ENCODE measurements around the gene NFYA. TPM values are rescaled to one million over a fixed set of nuclear protein-coding genes. Genes with fewer than 3 reads are reported as not detected.

NFYA gene
- total and polyA plus RNA-seq, 2 experiments from 2014 or later: 18.7 to 25.2 TPM

DNA sequence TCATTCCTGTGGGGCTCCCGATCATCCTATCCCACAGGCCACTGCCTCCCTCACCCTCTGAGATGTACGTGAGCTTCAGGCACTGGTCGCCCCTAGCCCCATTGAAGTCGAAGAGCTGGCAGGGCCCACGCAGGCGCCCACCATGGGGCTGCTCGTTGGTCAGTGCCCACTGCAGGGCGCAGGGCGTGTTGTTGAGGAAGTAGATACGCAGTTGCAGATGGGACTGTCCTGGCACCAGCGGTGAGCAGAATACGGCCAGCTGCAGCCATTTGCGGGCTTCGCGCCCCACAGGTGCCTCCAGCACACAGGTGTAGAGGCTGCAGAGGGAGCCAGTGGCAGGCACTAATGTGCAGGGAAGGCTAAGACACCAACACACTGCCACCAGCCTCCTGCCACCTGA lies 39.9 kb upstream of the NFYA start:
- no peak for DNase-seq (ENCODE audit: low spot score)
- Histone ChIP-seq H3K4me3 (no peak overlapping the region), H3K36me3 (replicated peaks; ENCODE audit: insufficient read depth, low read depth) (no peaks in the 10 kb centered on the region), H4K20me1 (ENCODE audit: insufficient read depth, poor library complexity, severe bottlenecking) (no peaks in the 10 kb centered on the region), H2AFZ (no peak overlapping the region), H3K9me3 (ENCODE audit: low read depth) (no peaks in the 10 kb centered on the region), H3K79me2 (peaks cover 32% of the 10 kb centered on the region), H3K27ac (no peak overlapping the region), H3K4me2 (no peak overlapping the region), H3K4me1 (ENCODE audit: insufficient read depth) (peaks cover 28% of the 10 kb centered on the region), H3K27me3 (no peaks in the 10 kb centered on the region), H3K9me2 (replicated peaks; ENCODE audit: insufficient read depth) (no peaks in the 10 kb centered on the region)
- WGBS (ENCODE audit: low lambda C conversion rate, missing lambda C conversion rate): 94% methylated on average over 15 of the region's 15 CpGs
- TF ChIP-seq EZH2phosphoT487 (IDR thresholded peaks at IDR 0.05; ENCODE audit: low read depth, severe bottlenecking, unreplicated experiment) (no peak), EZH2 (IDR thresholded peaks at IDR 0.05; ENCODE audit: borderline replicate concordance) (no peak)
- TF ChIP-seq, protein P1, sequence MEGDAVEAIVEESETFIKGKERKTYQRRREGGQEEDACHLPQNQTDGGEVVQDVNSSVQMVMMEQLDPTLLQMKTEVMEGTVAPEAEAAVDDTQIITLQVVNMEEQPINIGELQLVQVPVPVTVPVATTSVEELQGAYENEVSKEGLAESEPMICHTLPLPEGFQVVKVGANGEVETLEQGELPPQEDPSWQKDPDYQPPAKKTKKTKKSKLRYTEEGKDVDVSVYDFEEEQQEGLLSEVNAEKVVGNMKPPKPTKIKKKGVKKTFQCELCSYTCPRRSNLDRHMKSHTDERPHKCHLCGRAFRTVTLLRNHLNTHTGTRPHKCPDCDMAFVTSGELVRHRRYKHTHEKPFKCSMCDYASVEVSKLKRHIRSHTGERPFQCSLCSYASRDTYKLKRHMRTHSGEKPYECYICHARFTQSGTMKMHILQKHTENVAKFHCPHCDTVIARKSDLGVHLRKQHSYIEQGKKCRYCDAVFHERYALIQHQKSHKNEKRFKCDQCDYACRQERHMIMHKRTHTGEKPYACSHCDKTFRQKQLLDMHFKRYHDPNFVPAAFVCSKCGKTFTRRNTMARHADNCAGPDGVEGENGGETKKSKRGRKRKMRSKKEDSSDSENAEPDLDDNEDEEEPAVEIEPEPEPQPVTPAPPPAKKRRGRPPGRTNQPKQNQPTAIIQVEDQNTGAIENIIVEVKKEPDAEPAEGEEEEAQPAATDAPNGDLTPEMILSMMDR (IDR thresholded peaks at IDR 0.05; ENCODE audit: poor library complexity): no peak

GRCh38 chr6:41033776-41034175 lies 39.0 kb upstream of the NFYA start:
- Histone ChIP-seq H3K36me3 (replicated peaks; ENCODE audit: insufficient read depth, low read depth) (no peaks in the 10 kb centered on the region), H3K9me3 (ENCODE audit: low read depth) (no peaks in the 10 kb centered on the region), H2AFZ (no peak overlapping the region), H3K9me2 (replicated peaks; ENCODE audit: insufficient read depth) (no peaks in the 10 kb centered on the region), H3K4me1 (ENCODE audit: insufficient read depth) (peaks cover 21% of the 10 kb centered on the region), H3K79me2 (peaks cover 36% of the 10 kb centered on the region), H3K27ac (no peak overlapping the region), H3K4me3 (no peak overlapping the region), H3K4me2 (no peak overlapping the region), H4K20me1 (ENCODE audit: insufficient read depth, poor library complexity, severe bottlenecking) (no peaks in the 10 kb centered on the region), H3K27me3 (no peaks in the 10 kb centered on the region)
- DNase-seq (ENCODE audit: low spot score): no peak
- TF ChIP-seq, protein P1 (IDR thresholded peaks at IDR 0.05; ENCODE audit: poor library complexity): no peak
- no peak for TF ChIP-seq EZH2 (IDR thresholded peaks at IDR 0.05; ENCODE audit: borderline replicate concordance)
- TF ChIP-seq EZH2phosphoT487 (IDR thresholded peaks at IDR 0.05; ENCODE audit: low read depth, severe bottlenecking, unreplicated experiment): no peak
- WGBS (ENCODE audit: low lambda C conversion rate, missing lambda C conversion rate): 94% methylated on average over 13 of the region's 13 CpGs

DNA sequence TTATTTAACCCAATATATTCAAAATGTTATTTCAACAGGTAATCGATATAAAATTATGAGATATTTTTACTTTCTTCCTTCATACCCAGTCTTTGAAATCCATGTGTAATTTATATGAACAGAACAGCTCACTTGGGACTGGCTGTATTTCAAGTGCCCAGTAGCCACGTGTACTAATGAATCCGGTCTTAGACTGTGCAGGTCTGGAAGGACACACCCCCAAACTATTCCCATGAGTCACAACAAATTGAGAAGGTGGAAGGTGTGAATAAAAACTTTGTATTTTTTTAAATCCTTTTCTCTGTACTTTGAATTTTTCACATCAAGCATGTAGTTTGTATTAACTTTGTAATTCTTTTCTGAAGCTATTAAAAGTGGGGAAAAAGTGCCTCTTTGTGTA lies 36.6 kb upstream of the NFYA start:
- no peaks in the 10 kb centered on the region for H3K36me3 ChIP-seq (replicated peaks; ENCODE audit: insufficient read depth, low read depth)
- DNase-seq (ENCODE audit: low spot score): no peak
- TF ChIP-seq EZH2phosphoT487 (IDR thresholded peaks at IDR 0.05; ENCODE audit: low read depth, severe bottlenecking, unreplicated experiment): no peak
- TF ChIP-seq, protein P1 (IDR thresholded peaks at IDR 0.05; ENCODE audit: poor library complexity): no peak
- no peak for TF ChIP-seq EZH2 (IDR thresholded peaks at IDR 0.05; ENCODE audit: borderline replicate concordance)
- peak overlapping the region; percentile 44 for H3K27ac ChIP-seq
- no peaks in the 10 kb centered on the region for H3K27me3 ChIP-seq
- H4K20me1 ChIP-seq (ENCODE audit: insufficient read depth, poor library complexity, severe bottlenecking): no peaks in the 10 kb centered on the region
- H3K9me3 ChIP-seq (ENCODE audit: low read depth): no peaks in the 10 kb centered on the region
- H2AFZ ChIP-seq: no peak overlapping the region
- 58% methylated on average over 3 of the region's 3 CpGs for WGBS (ENCODE audit: low lambda C conversion rate, missing lambda C conversion rate)
- peaks cover 36% of the 10 kb centered on the region for H3K79me2 ChIP-seq
- H3K4me1 ChIP-seq (ENCODE audit: insufficient read depth): peaks cover 34% of the 10 kb centered on the region
- no peaks in the 10 kb centered on the region for H3K9me2 ChIP-seq (replicated peaks; ENCODE audit: insufficient read depth)
- H3K4me2 ChIP-seq: peak overlapping the region; percentile 63
- H3K4me3 ChIP-seq: no peak overlapping the region

- WGBS (ENCODE audit: low lambda C conversion rate, missing lambda C conversion rate): 84% methylated on average over 2 of the region's 2 CpGs
These were observed 36.2 kb upstream of the NFYA start for GRCh38 chr6:41036601-41037000.

More at GRCh38 chr6:41036601-41037000, 36.2 kb upstream of the NFYA start:
- DNase-seq (ENCODE audit: low spot score): no peak
- Histone ChIP-seq H3K4me1 (ENCODE audit: insufficient read depth) (peaks cover 37% of the 10 kb centered on the region), H3K27me3 (no peaks in the 10 kb centered on the region), H2AFZ (no peak overlapping the region), H3K36me3 (replicated peaks; ENCODE audit: insufficient read depth, low read depth) (no peaks in the 10 kb centered on the region), H3K4me2 (peak overlapping the region; percentile 63), H3K27ac (peak overlapping the region; percentile 44), H3K9me2 (replicated peaks; ENCODE audit: insufficient read depth) (no peaks in the 10 kb centered on the region), H3K79me2 (peaks cover 36% of the 10 kb centered on the region), H3K9me3 (ENCODE audit: low read depth) (no peaks in the 10 kb centered on the region), H4K20me1 (ENCODE audit: insufficient read depth, poor library complexity, severe bottlenecking) (no peaks in the 10 kb centered on the region), H3K4me3 (no peak overlapping the region)
- TF ChIP-seq, protein P1 (IDR thresholded peaks at IDR 0.05; ENCODE audit: poor library complexity): no peak
- TF ChIP-seq EZH2 (IDR thresholded peaks at IDR 0.05; ENCODE audit: borderline replicate concordance) (no peak), EZH2phosphoT487 (IDR thresholded peaks at IDR 0.05; ENCODE audit: low read depth, severe bottlenecking, unreplicated experiment) (no peak)

All from hepatocyte (in vitro differentiated cells).